Left renal pelvis (tissue), 4 donors: ENCODE data around the gene LZTFL1. TPM values are rescaled to one million over a fixed set of nuclear protein-coding genes. Genes with fewer than 3 reads are reported as not detected.

ENCODE experiments used
- DNase-seq, 4 donors: peaks; one replicate each; pipeline ENCODE4 v3.0.0-alpha.2; 2013; ENCODE audit warnings: low read depth in 4 of 4, low spot score in 3 of 4
- polyA plus RNA-seq, 4 donors: library from polyadenylated mRNA; unstranded; fragments of 120-200 nt; gene quantifications; one replicate each; pipeline ENCODE4 v1.2.1, GENCODE V29; 2013; ENCODE audit not compliant: insufficient read length in 4 of 4

Gene LZTFL1
- polyA plus RNA-seq, 4 donors = 37.1 to 72.5 (median 62.3) TPM

- no peak for DNase-seq
These were observed 25.4 kb downstream of the LZTFL1 start for GRCh38 chr3:45816544-45816943.

GRCh38 chr3:45814322-45814721, 27.6 kb downstream of the LZTFL1 start:
- no peak for DNase-seq

- DNase-seq = no peak
These were observed 34.0 kb downstream of the LZTFL1 start for GRCh38 chr3:45807681-45808540.

- DNase-seq = no peak
These were observed 34.8 kb downstream of the LZTFL1 start for GRCh38 chr3:45807133-45807532.

- no peak for DNase-seq
These were observed 35.8 kb downstream of the LZTFL1 start for GRCh38 chr3:45806072-45806471.

- no peak for DNase-seq
These were observed 38.5 kb downstream of the LZTFL1 start for GRCh38 chr3:45803252-45803935.

- DNase-seq = no peak
These were observed 39.8 kb downstream of the LZTFL1 start for GRCh38 chr3:45802146-45802545.

GRCh38 chr3:45800611-45801010, 41.3 kb downstream of the LZTFL1 start:
- DNase-seq = no peak

GRCh38 chr3:45799586-45799985, 42.3 kb downstream of the LZTFL1 start:
- DNase-seq = no peak

- no peak for DNase-seq
These were observed 43.9 kb downstream of the LZTFL1 start for GRCh38 chr3:45798034-45798433.

GRCh38 chr3:45796902-45797637, 44.8 kb downstream of the LZTFL1 start:
- DNase-seq = no peak

- no peak for DNase-seq
These were observed 45.8 kb downstream of the LZTFL1 start, which contains the start of gene SLC6A20 for GRCh38 chr3:45795882-45796765. Gene SLC6A20, minus strand, starts transcription at chr3:45796536. Its CDS starts 117 bp downstream, at chr3:45796419.

GRCh38 chr3:45795509-45795881, 46.4 kb downstream of the LZTFL1 start:
- no peak for DNase-seq

- DNase-seq = no peak
These were observed 47.3 kb downstream of the LZTFL1 start for GRCh38 chr3:45794660-45795059.

- DNase-seq = no peak
These were observed 47.8 kb downstream of the LZTFL1 start for GRCh38 chr3:45794177-45794560.

GRCh38 chr3:45793482-45794176, 48.3 kb downstream of the LZTFL1 start:
- no peak for DNase-seq

- no peak for DNase-seq
These were observed 49.3 kb downstream of the LZTFL1 start for GRCh38 chr3:45792516-45793172.

- no peak for DNase-seq
These were observed 49.9 kb downstream of the LZTFL1 start for GRCh38 chr3:45792036-45792435.

- DNase-seq = no peak
These were observed 51.3 kb downstream of the LZTFL1 start for GRCh38 chr3:45790596-45790995.
